ENCODE results near the gene ITPR3. TPM values are rescaled to one million over a fixed set of nuclear protein-coding genes. Genes with fewer than 3 reads are reported as not detected.

The ITPR3 gene
- total RNA-seq, 1 experiment from 2014 or later: 103 TPM

GRCh38 chr6:33691456-33692077 lies 70.4 kb downstream of the ITPR3 start:
- peaks cover 0 to 5% of the 10 kb centered on the region in 2 experiments; a peak in 1 of 4 replicates for H3K4me1 ChIP-seq (ENCODE audit: control insufficient read depth in 1 of 2, insufficient read depth in 2 of 2, low read length in 2 of 2)
- TF ChIP-seq RAD21 (IDR thresholded peaks at IDR 0.05; ENCODE audit: low read depth): no peak
- TF ChIP-seq POLR2AphosphoS5 (IDR thresholded peaks at IDR 0.05; ENCODE audit: low read depth, low read length): 0 out of 2 replicates have a peak, but pooled peaks have one; percentile 17
- no peaks in the 10 kb centered on the region for H4K20me1 ChIP-seq (ENCODE audit: insufficient read depth)
- no peaks in the 10 kb centered on the region for H3K27me3 ChIP-seq (ENCODE audit: insufficient read depth, low read length)
- H3K9ac ChIP-seq (ENCODE audit: low read length): no peak overlapping the region
- no peaks in the 10 kb centered on the region for H3K9me2 ChIP-seq (ENCODE audit: insufficient read depth)
- DNase-seq (ENCODE audit: low read depth, low spot score): no peak
- ChIA-PET CTCF (interaction anchor here (1.1 kb wide), 1 partner anchor 9 kb away, joined by 3 read pairs; no protein-coding TSS in a partner anchor), POLR2A (no interaction called here), RAD21 (ENCODE audit: low non-redundant PET in 1 of 2, low total read pairs in 2 of 2, uncharacterized antibody in 2 of 2, unreplicated experiment in 2 of 2) (no interaction called here)
- intact Hi-C loops (cut with micrococcal nuclease): no loop called here
- H3K4me3 ChIP-seq (replicated peaks in 1 of 2; ENCODE audit: low read depth in 1 of 2, low read length in 2 of 2): no peak overlapping the region
- H3K9me3 ChIP-seq (ENCODE audit: control insufficient read depth in 1 of 2, insufficient read depth in 1 of 2, low read depth in 1 of 2, low read length in 2 of 2): no peaks in the 10 kb centered on the region
- no peak overlapping the region for H2AFZ ChIP-seq (ENCODE audit: low read depth, low read length, poor library complexity, severe bottlenecking)
- no peak for ATAC-seq
- peaks cover 3% of the 10 kb centered on the region; the same call in 1 of the 2 replicates for H3K79me2 ChIP-seq (ENCODE audit: insufficient read depth, low read length)
- H3K4me2 ChIP-seq (ENCODE audit: low read length): no peak overlapping the region
- no peak overlapping the region for H3K27ac ChIP-seq (ENCODE audit: low read depth, low read length)
- no TSS peak for BruUV-seq (replicated peaks)
- H3K36me3 ChIP-seq (ENCODE audit: control insufficient read depth in 1 of 2, insufficient read depth in 2 of 2, low read length in 2 of 2): peaks cover 25 to 70% of the 10 kb centered on the region in 2 experiments

- RAD21 ChIA-PET (ENCODE audit: low non-redundant PET in 1 of 2, low total read pairs in 2 of 2, uncharacterized antibody in 2 of 2, unreplicated experiment in 2 of 2): no interaction called here
- peaks cover 3 to 5% of the 10 kb centered on the region in 2 experiments; a peak in 2 of 4 replicates for H3K4me1 ChIP-seq (ENCODE audit: control insufficient read depth in 1 of 2, insufficient read depth in 2 of 2, low read length in 2 of 2)
- no peaks in the 10 kb centered on the region for H4K20me1 ChIP-seq (ENCODE audit: insufficient read depth)
- no peak overlapping the region for H2AFZ ChIP-seq (ENCODE audit: low read depth, low read length, poor library complexity, severe bottlenecking)
- no peak overlapping the region for H3K27ac ChIP-seq (ENCODE audit: low read depth, low read length)
- CTCF ChIA-PET: interaction anchor here (1.1 kb wide), 1 partner anchor 8 kb away, joined by 3 read pairs; no protein-coding TSS in a partner anchor
- POLR2A ChIA-PET: no interaction called here
- H3K36me3 ChIP-seq (ENCODE audit: control insufficient read depth in 1 of 2, insufficient read depth in 2 of 2, low read length in 2 of 2): peaks cover 25 to 70% of the 10 kb centered on the region in 2 experiments
- intact Hi-C loops (cut with micrococcal nuclease): no loop called here
- no peaks in the 10 kb centered on the region for H3K9me3 ChIP-seq (ENCODE audit: control insufficient read depth in 1 of 2, insufficient read depth in 1 of 2, low read depth in 1 of 2, low read length in 2 of 2)
- no peak overlapping the region for H3K4me2 ChIP-seq (ENCODE audit: low read length)
- no peak overlapping the region for H3K4me3 ChIP-seq (replicated peaks in 1 of 2; ENCODE audit: low read depth in 1 of 2, low read length in 2 of 2)
- H3K9ac ChIP-seq (ENCODE audit: low read length): no peak overlapping the region
- no peaks in the 10 kb centered on the region for H3K9me2 ChIP-seq (ENCODE audit: insufficient read depth)
- ATAC-seq: no peak
- no peaks in the 10 kb centered on the region for H3K27me3 ChIP-seq (ENCODE audit: insufficient read depth, low read length)
- no peak for DNase-seq (ENCODE audit: low read depth, low spot score)
- no TSS peak for BruUV-seq (replicated peaks)
- H3K79me2 ChIP-seq (ENCODE audit: insufficient read depth, low read length): peaks cover 3% of the 10 kb centered on the region; the same call in 1 of the 2 replicates
- TF ChIP-seq ZNF274 (IDR thresholded peaks at IDR 0.05; ENCODE audit: low read depth, low read length) (no peak), CEBPB (IDR thresholded peaks at IDR 0.05; ENCODE audit: low read depth) (no peak), ZFX (IDR thresholded peaks at IDR 0.05) (no peak), EZH2phosphoT487 (IDR thresholded peaks at IDR 0.05; ENCODE audit: borderline replicate concordance) (no peak), CTCF (IDR thresholded peaks at IDR 0.05 in 2 of 3, conservative IDR thresholded peaks at IDR 0.05 in 1 of 3; ENCODE audit: borderline replicate concordance in 1 of 3, insufficient read depth in 1 of 3, low read depth in 2 of 3, low read length in 2 of 3) (no peak), CBX3 (IDR thresholded peaks at IDR 0.05; ENCODE audit: low read depth) (no peak), ELF1 (IDR thresholded peaks at IDR 0.05; ENCODE audit: borderline replicate concordance, low read depth) (no peak), POLR2A (IDR thresholded peaks at IDR 0.05; ENCODE audit: borderline replicate concordance, extremely low read depth, insufficient read depth, insufficient read length) (no peak), SIN3A (IDR thresholded peaks at IDR 0.05; ENCODE audit: low read depth) (no peak), ATF3 (IDR thresholded peaks at IDR 0.05) (no peak), RAD21 (IDR thresholded peaks at IDR 0.05; ENCODE audit: low read depth) (no peak), ZBTB33 (IDR thresholded peaks at IDR 0.05; ENCODE audit: extremely low read depth, insufficient replicate concordance, low read length) (no peak), SP1 (IDR thresholded peaks at IDR 0.05; ENCODE audit: low read depth) (no peak), FOSL1 (IDR thresholded peaks at IDR 0.05; ENCODE audit: low read depth) (no peak), MAX (IDR thresholded peaks at IDR 0.05) (no peak)
Measured at GRCh38 chr6:33692078-33692759, 71.1 kb downstream of the ITPR3 start.
